H1 (cell line): Measurements from ENCODE around the gene PLGRKT. TPM values are rescaled to one million over a fixed set of nuclear protein-coding genes. Genes with fewer than 3 reads are reported as not detected.
"Not testable (repeated sequence)": the region's sequence is repeated elsewhere in the genome, so short reads cannot be mapped to it uniquely, and the experiment has no call there.

ENCODE experiments used
- CTCF ChIA-PET: fragments of 300-600 bp; sonication (Branson Sonifier 250); formaldehyde crosslinking; loops from one replicate; lab custom pipeline; 2021; ENCODE audit not compliant: partially characterized antibody; lab: Charles Lee
- POLR2A ChIA-PET: fragments of 300-600 bp; sonication (Branson Sonifier 250); formaldehyde crosslinking; loops from one replicate; lab custom pipeline; 2021; ENCODE audit warnings: inconsistent platforms; ENCODE audit not compliant: partially characterized antibody; lab: Charles Lee
- DNase-seq, 2 experiments: peaks; one replicate each; pipeline versions ENCODE4 v3.0.0 to v3.0.0-alpha.2; 2010 to 2022; ENCODE audit warnings: low spot score in 2 of 2, low read depth in 1 of 2, mixed read lengths in 1 of 2
- FAIRE-seq: peaks from 2 replicates; lab custom pipeline; 2011; peaks lifted over from hg19 to GRCh38; lab: Jason Lieb, UNC
- H2AFZ ChIP-seq: 2 replicates; pipeline ENCODE4 v1.8.1; 2012; ENCODE audit warnings: low read length, inconsistent platforms
- H2AK5ac ChIP-seq: 2 replicates; pipeline ENCODE4 v1.6.1; 2013; ENCODE audit warnings: low read depth, low read length
- H2BK120ac ChIP-seq: replicated peaks from 2 replicates; pipeline ENCODE3; 2013; ENCODE audit warnings: low read depth, low read length, inconsistent platforms
- H2BK12ac ChIP-seq: 2 replicates; pipeline ENCODE4 v1.6.1; 2013; ENCODE audit warnings: low read depth, low read length
- H2BK15ac ChIP-seq: 2 replicates; pipeline ENCODE4 v1.6.1; 2013; ENCODE audit warnings: low read length
- H2BK20ac ChIP-seq: 2 replicates; pipeline ENCODE4 v1.6.1; 2013; ENCODE audit warnings: low read length
- H2BK5ac ChIP-seq: 2 replicates; pipeline ENCODE4 v1.6.1; 2013; ENCODE audit warnings: low read depth, low read length
- H3K14ac ChIP-seq: 2 replicates; pipeline ENCODE4 v1.6.1; 2013; ENCODE audit warnings: inconsistent platforms; ENCODE audit not compliant: insufficient read length
- H3K18ac ChIP-seq: 2 replicates; pipeline ENCODE4 v1.6.1; 2013; ENCODE audit warnings: low read length; ENCODE audit errors: extremely low read depth
- H3K23ac ChIP-seq: 2 replicates; pipeline ENCODE4 v1.6.1; 2013; ENCODE audit warnings: inconsistent platforms; ENCODE audit not compliant: insufficient read length
- H3K23me2 ChIP-seq: 2 replicates; pipeline ENCODE4 v1.6.1; 2013; ENCODE audit warnings: low read depth, low read length
- H3K27ac ChIP-seq: 2 replicates; pipeline ENCODE4 v1.6.1; 2011; ENCODE audit warnings: low read depth, low read length, inconsistent platforms
- H3K27me3 ChIP-seq, 4 experiments: replicated peaks in 1 of 4; 1 replicate in 1 of 4; 2 replicates in 3 of 4; pipeline versions ENCODE4 v1.6.1 to v1.8.1; 2011 to 2013; ENCODE audit warnings: low read length in 3 of 4, mild to moderate bottlenecking in 3 of 4, inconsistent platforms in 2 of 4, mixed read lengths in 2 of 4, moderate library complexity in 1 of 4; ENCODE audit not compliant: control insufficient read depth in 3 of 4, insufficient read depth in 3 of 4; ENCODE audit errors: extremely low read depth in 1 of 4
- H3K36me3 ChIP-seq, 4 experiments: 2 replicates each; pipeline versions ENCODE4 v1.6.1 to v1.8.1; 2011 to 2013; ENCODE audit warnings: mild to moderate bottlenecking in 4 of 4, low read length in 3 of 4, moderate library complexity in 2 of 4, control low read depth in 1 of 4, inconsistent platforms in 1 of 4; ENCODE audit not compliant: insufficient read depth in 4 of 4, control insufficient read depth in 2 of 4
- H3K4ac ChIP-seq: replicated peaks from 2 replicates; pipeline ENCODE3; 2013; ENCODE audit warnings: low read length, low read depth, mixed read lengths, inconsistent platforms; ENCODE audit not compliant: insufficient read length
- H3K4me1 ChIP-seq, 4 experiments: replicated peaks in 1 of 4; 1 replicate in 1 of 4; 2 replicates in 3 of 4; pipeline versions ENCODE4 v1.6.1 to v1.8.1; 2011 to 2013; ENCODE audit warnings: low read length in 3 of 4, inconsistent platforms in 2 of 4, mixed read lengths in 1 of 4; ENCODE audit not compliant: insufficient read depth in 4 of 4, control insufficient read depth in 3 of 4
- H3K4me2 ChIP-seq, 2 experiments: 2 replicates each; pipeline versions ENCODE4 v1.6.1 to v1.8.1; 2011 to 2013; ENCODE audit warnings: low read depth in 2 of 2, low read length in 2 of 2, control low read depth in 1 of 2, inconsistent platforms in 1 of 2, mild to moderate bottlenecking in 1 of 2; ENCODE audit not compliant: insufficient read depth in 1 of 2
- H3K4me3 ChIP-seq, 4 experiments: fragments of 200-600, 300-600 bp in 1 of 4; sonication (generic), shearing (Covaris generic), sonication (Bioruptor Twin) in 1 of 4; 2 replicates each; pipeline versions ENCODE4 v1.5.1 to v1.8.1; 2011 to 2016; ENCODE audit warnings: low read length in 4 of 4, low read depth in 3 of 4, control low read depth in 2 of 4, inconsistent platforms in 2 of 4, mild to moderate bottlenecking in 2 of 4, mixed read lengths in 1 of 4, moderate library complexity in 1 of 4; ENCODE audit not compliant: insufficient read depth in 2 of 4; ENCODE audit errors: extremely low read depth in 1 of 4
- H3K56ac ChIP-seq: replicated peaks from 2 replicates; pipeline ENCODE3; 2013; ENCODE audit warnings: low read depth, mild to moderate bottlenecking, mixed read lengths, low read length, inconsistent platforms; ENCODE audit not compliant: insufficient read length
- H3K79me1 ChIP-seq: 2 replicates; pipeline ENCODE4 v1.6.1; 2013; ENCODE audit warnings: low read depth, low read length, control low read depth
- H3K79me2 ChIP-seq, 2 experiments: 2 replicates each; pipeline versions ENCODE4 v1.6.1 to v1.8.1; 2012 to 2013; ENCODE audit warnings: low read length in 2 of 2, mild to moderate bottlenecking in 2 of 2, inconsistent platforms in 1 of 2; ENCODE audit not compliant: insufficient read depth in 2 of 2, control insufficient read depth in 1 of 2
- H3K9ac ChIP-seq, 4 experiments: replicated peaks in 1 of 4; 1 replicate in 1 of 4; 2 replicates in 3 of 4; pipeline versions ENCODE4 v1.6.1 to v1.8.1; 2011 to 2013; ENCODE audit warnings: low read depth in 3 of 4, low read length in 3 of 4, control low read depth in 2 of 4, mild to moderate bottlenecking in 2 of 4, moderate library complexity in 2 of 4, inconsistent platforms in 1 of 4; ENCODE audit errors: extremely low read depth in 1 of 4
- H3K9me3 ChIP-seq, 2 experiments: 2 replicates each; pipeline versions ENCODE4 v1.6.1 to v1.8.1; 2012 to 2013; ENCODE audit warnings: mild to moderate bottlenecking in 2 of 2, moderate library complexity in 2 of 2, control low read depth in 1 of 2, inconsistent platforms in 1 of 2, low read depth in 1 of 2, low read length in 1 of 2, mixed read lengths in 1 of 2; ENCODE audit not compliant: insufficient read depth in 2 of 2
- H4K20me1 ChIP-seq, 2 experiments: replicated peaks in 1 of 2; 2 replicates each; pipeline versions ENCODE3 to v1.8.1; 2011 to 2013; ENCODE audit warnings: inconsistent platforms in 2 of 2, low read length in 2 of 2, mild to moderate bottlenecking in 1 of 2; ENCODE audit not compliant: insufficient read depth in 2 of 2, control insufficient read depth in 1 of 2
- H4K5ac ChIP-seq: 2 replicates; pipeline ENCODE4 v1.6.1; 2013; ENCODE audit warnings: low read length, low read depth, mixed read lengths, inconsistent platforms; ENCODE audit not compliant: insufficient read length
- H4K8ac ChIP-seq: 2 replicates; pipeline ENCODE4 v1.8.0; 2013; ENCODE audit warnings: mild to moderate bottlenecking, moderate library complexity, low read length, inconsistent platforms; ENCODE audit not compliant: insufficient read depth; ENCODE audit errors: extremely low read depth
- H4K91ac ChIP-seq: replicated peaks from 2 replicates; pipeline ENCODE3; 2013; ENCODE audit warnings: low read length, mixed read lengths, inconsistent platforms; ENCODE audit not compliant: insufficient read length
- WGBS, 2 experiments: shearing (Covaris generic) in 1 of 2; methylation state at CpG; one replicate each; pipeline versions ENCODE4 v1.1.6 to v1.1.7; 2013 to 2015; ENCODE audit warnings: low lambda C conversion rate in 2 of 2, mixed read lengths in 2 of 2, inconsistent platforms in 1 of 2, low coverage in 1 of 2, missing lambda C conversion rate in 1 of 2; ENCODE audit not compliant: insufficient replicate concordance in 2 of 2, insufficient coverage in 1 of 2, insufficient read length in 1 of 2; ENCODE audit errors: extremely low coverage in 1 of 2, missing lambda C conversion rate in 1 of 2; 5-methylcytosine and 5-hydroxymethylcytosine counted together
- polyA plus RNA-seq, 7 experiments: library from polyadenylated mRNA; depleted of rRNA in 3 of 7; stranded (reverse) in 5 of 7; unstranded in 2 of 7; fragments of >200 nt in 5 of 7; fragments of 200-250 nt in 2 of 7; gene quantifications; 1 replicate in 5 of 7; 2 replicates in 1 of 7; 4 replicates in 1 of 7; pipeline versions ENCODE4 v1.2.1 to v1.2.3, GENCODE V29; 2011 to 2013; ENCODE audit warnings: missing spikeins in 2 of 7, mixed read lengths in 2 of 7
- total RNA-seq: library from RNA; stranded (reverse); fragmentation: NEBNext Ultra II Directional; extraction: Animal tissue kit (Norgen Biotek cat#: 25700); gene quantifications from 2 replicates; pipeline ENCODE4 v1.2.1, GENCODE V29; 2021

The PLGRKT gene
- total and polyA plus RNA-seq, 2 of the 8 experiments (the other 6 are each of a cell fraction or from before 2014, with no cell fraction given): 5.4 to 15.7 TPM

DNA sequence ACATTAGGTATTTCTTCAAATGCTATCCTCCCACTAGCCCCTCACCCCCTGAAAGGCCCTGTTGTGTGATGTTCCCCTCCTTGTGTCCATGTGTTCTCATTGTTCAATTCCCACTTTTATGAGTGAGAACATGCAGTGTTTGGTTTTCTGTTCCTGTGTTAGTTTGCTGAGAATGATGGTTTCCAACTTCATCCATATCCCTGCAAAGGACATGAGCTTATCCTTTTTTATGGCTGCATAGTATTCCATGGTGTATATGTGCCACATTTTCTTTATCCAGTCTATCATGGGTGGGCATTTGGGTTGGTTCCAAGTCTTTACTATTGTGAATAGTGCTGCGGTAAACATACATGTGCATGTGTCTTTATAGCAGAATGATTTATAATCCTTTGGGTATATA lies 121.3 kb downstream of the PLGRKT start:
- H2AFZ ChIP-seq, H3K9me3 ChIP-seq, H2BK20ac ChIP-seq, H3K9ac ChIP-seq, H2BK15ac ChIP-seq, H3K27ac ChIP-seq, H2AK5ac ChIP-seq, H2BK12ac ChIP-seq, H2BK5ac ChIP-seq, H4K20me1 ChIP-seq, H4K91ac ChIP-seq, H3K23me2 ChIP-seq, H4K8ac ChIP-seq, H4K5ac ChIP-seq, CTCF ChIA-PET, H3K4ac ChIP-seq, H3K4me3 ChIP-seq, DNase-seq, H2BK120ac ChIP-seq, H3K27me3 ChIP-seq, H3K4me1 ChIP-seq, H3K36me3 ChIP-seq, FAIRE-seq, H3K23ac ChIP-seq, POLR2A ChIA-PET, H3K18ac ChIP-seq, H3K4me2 ChIP-seq, H3K79me1 ChIP-seq, H3K14ac ChIP-seq, H3K79me2 ChIP-seq, H3K56ac ChIP-seq: not testable (repeated sequence)
- 100% methylated on average over 1 of the region's 1 CpG; no CpG with 5 or more reads in 1 of the 2 experiments for WGBS, 2 experiments
